Measurements from ENCODE around the gene MYORG. TPM values are rescaled to one million over a fixed set of nuclear protein-coding genes. Genes with fewer than 3 reads are reported as not detected.
A peak's percentile ranks its signal among the peaks of the same experiment; 100 is the strongest.
"Not testable (repeated sequence)": the region's sequence is repeated elsewhere in the genome, so short reads cannot be mapped to it uniquely, and the experiment has no call there.

MYORG gene
- total and polyA plus RNA-seq, 4 donors, result 1.6 to 9.6 (median 4.1) TPM

- no peak for ATAC-seq (ENCODE audit: low FRiP score)
- no peak overlapping the region for H3K27ac ChIP-seq (ENCODE audit: low read depth in 1 of 2, low read length in 2 of 2)
- H3K4me1 ChIP-seq (ENCODE audit: control insufficient read depth in 1 of 2, insufficient read depth in 2 of 2, low read length in 2 of 2), result peaks cover 2 to 4% of the 10 kb centered on the region in 2 donors
Measured at GRCh38 chr9:34347800-34348158, 28.9 kb downstream of the MYORG start.

GRCh38 chr9:34346873-34347799, 29.6 kb downstream of the MYORG start:
- intact Hi-C loops (cut with DNase I), result no loop called here
- H3K27me3 ChIP-seq (ENCODE audit: control insufficient read depth in 1 of 2, insufficient read depth in 2 of 2, low read length in 1 of 2), result no peaks in the 10 kb centered on the region
- no peaks in the 10 kb centered on the region for H3K9me3 ChIP-seq (ENCODE audit: control insufficient read depth, low read length)
- H3K27ac ChIP-seq (ENCODE audit: low read depth in 1 of 2, low read length in 2 of 2), result peak overlapping the region; percentile 46 to 73
- 40 to 53% methylated on average over 15 of the region's 15 CpGs for WGBS, 2 donors
- H3K36me3 ChIP-seq (ENCODE audit: control insufficient read depth in 1 of 2, insufficient read depth in 2 of 2, low read length in 1 of 2), result no peaks in the 10 kb centered on the region
- H3K4me3 ChIP-seq (ENCODE audit: low read length in 2 of 2), result no peak overlapping the region
- ATAC-seq (ENCODE audit: low FRiP score) (no peak), DNase-seq (no peak)
- peaks cover 2 to 4% of the 10 kb centered on the region in 2 donors for H3K4me1 ChIP-seq (ENCODE audit: control insufficient read depth in 1 of 2, insufficient read depth in 2 of 2, low read length in 2 of 2)

More at GRCh38 chr9:34347800-34348158, 28.9 kb downstream of the MYORG start:
- no peaks in the 10 kb centered on the region for H3K9me3 ChIP-seq (ENCODE audit: control insufficient read depth, low read length)
- DNase-seq, result no peak
- intact Hi-C loops (cut with DNase I), result no loop called here
- H3K27me3 ChIP-seq (ENCODE audit: control insufficient read depth in 1 of 2, insufficient read depth in 2 of 2, low read length in 1 of 2), result no peaks in the 10 kb centered on the region
- no peaks in the 10 kb centered on the region for H3K36me3 ChIP-seq (ENCODE audit: control insufficient read depth in 1 of 2, insufficient read depth in 2 of 2, low read length in 1 of 2)
- no peak overlapping the region for H3K4me3 ChIP-seq (ENCODE audit: low read length in 2 of 2)

- 6 to 12% methylated on average over 1 of the region's 1 CpG for WGBS, 2 donors
- Histone ChIP-seq H3K27ac (ENCODE audit: low read depth in 1 of 2, low read length in 2 of 2) (peak overlapping the region; percentile 46 to 89), H3K27me3 (ENCODE audit: control insufficient read depth in 1 of 2, insufficient read depth in 2 of 2, low read length in 1 of 2) (no peaks in the 10 kb centered on the region), H3K9me3 (ENCODE audit: control insufficient read depth, low read length) (no peaks in the 10 kb centered on the region), H3K4me1 (ENCODE audit: control insufficient read depth in 1 of 2, insufficient read depth in 2 of 2, low read length in 2 of 2) (peaks cover 2 to 4% of the 10 kb centered on the region in 2 donors), H3K4me3 (ENCODE audit: low read length in 2 of 2) (no peak overlapping the region), H3K36me3 (ENCODE audit: control insufficient read depth in 1 of 2, insufficient read depth in 2 of 2, low read length in 1 of 2) (peaks cover 0 to 1% of the 10 kb centered on the region in 2 donors)
- ATAC-seq (ENCODE audit: low FRiP score) (no peak), DNase-seq (no peak)
- intact Hi-C loops (cut with DNase I), result no loop called here
Measured at GRCh38 chr9:34343605-34344004, 33.1 kb downstream of the MYORG start.

GRCh38 chr9:34343090-34343489, 33.6 kb downstream of the MYORG start:
- intact Hi-C loops (cut with DNase I), result no loop called here
- Histone ChIP-seq H3K9me3 (ENCODE audit: control insufficient read depth, low read length) (no peaks in the 10 kb centered on the region), H3K36me3 (ENCODE audit: control insufficient read depth in 1 of 2, insufficient read depth in 2 of 2, low read length in 1 of 2) (peaks cover 0 to 1% of the 10 kb centered on the region in 2 donors), H3K4me1 (ENCODE audit: control insufficient read depth in 1 of 2, insufficient read depth in 2 of 2, low read length in 2 of 2) (peaks cover 2 to 4% of the 10 kb centered on the region in 2 donors), H3K27ac (ENCODE audit: low read depth in 1 of 2, low read length in 2 of 2) (peak overlapping the region; percentile 46 to 97), H3K27me3 (ENCODE audit: control insufficient read depth in 1 of 2, insufficient read depth in 2 of 2, low read length in 1 of 2) (no peaks in the 10 kb centered on the region), H3K4me3 (ENCODE audit: low read length in 2 of 2) (no peak overlapping the region)
- 8 to 10% methylated on average over 5 of the region's 5 CpGs for WGBS, 2 donors
- DNase-seq (peak; percentile 87 to 91), ATAC-seq (ENCODE audit: low FRiP score) (peak; percentile 88)

- H3K4me3 ChIP-seq (ENCODE audit: low read length in 2 of 2), result no peak overlapping the region
- H3K36me3 ChIP-seq (ENCODE audit: control insufficient read depth in 1 of 2, insufficient read depth in 2 of 2, low read length in 1 of 2), result peaks cover 0 to 1% of the 10 kb centered on the region in 2 donors
- intact Hi-C loops (cut with DNase I), result loop anchor here in 1 of 2 donors (1.0 kb wide), 1 partner anchor 11 kb away; no protein-coding TSS in a partner anchor
- H3K27ac ChIP-seq (ENCODE audit: low read depth in 1 of 2, low read length in 2 of 2), result peak overlapping the region; percentile 38 to 73
- peaks cover 2 to 4% of the 10 kb centered on the region in 2 donors for H3K4me1 ChIP-seq (ENCODE audit: control insufficient read depth in 1 of 2, insufficient read depth in 2 of 2, low read length in 2 of 2)
- H3K27me3 ChIP-seq (ENCODE audit: control insufficient read depth in 1 of 2, insufficient read depth in 2 of 2, low read length in 1 of 2), result no peaks in the 10 kb centered on the region
- DNase-seq, result no peak
- peak; percentile 17 for ATAC-seq (ENCODE audit: low FRiP score)
- 51 to 53% methylated on average over 7 of the region's 7 CpGs for WGBS, 2 donors
- no peaks in the 10 kb centered on the region for H3K9me3 ChIP-seq (ENCODE audit: control insufficient read depth, low read length)
Measured at GRCh38 chr9:34341659-34342295, 34.9 kb downstream of the MYORG start.

GRCh38 chr9:34338665-34339385, 37.9 kb downstream of the MYORG start:
- peaks cover 0 to 1% of the 10 kb centered on the region in 2 donors for H3K36me3 ChIP-seq (ENCODE audit: control insufficient read depth in 1 of 2, insufficient read depth in 2 of 2, low read length in 1 of 2)
- H3K4me1 ChIP-seq (ENCODE audit: control insufficient read depth in 1 of 2, insufficient read depth in 2 of 2, low read length in 2 of 2), result peaks cover 2% of the 10 kb centered on the region in 2 donors
- intact Hi-C loops (cut with DNase I), result loop anchor here (5.0 to 10.0 kb wide), 2 partner anchors 256 to 263 kb away; no protein-coding TSS in a partner anchor
- no peak overlapping the region for H3K4me3 ChIP-seq (ENCODE audit: low read length in 2 of 2)
- ATAC-seq (ENCODE audit: low FRiP score), result no peak
- 60 to 63% methylated on average over 2 of the region's 2 CpGs for WGBS, 2 donors
- H3K9me3 ChIP-seq (ENCODE audit: control insufficient read depth, low read length), result no peaks in the 10 kb centered on the region
- no peak for DNase-seq
- H3K27ac ChIP-seq (ENCODE audit: low read depth in 1 of 2, low read length in 2 of 2), result no peak overlapping the region
- H3K27me3 ChIP-seq (ENCODE audit: control insufficient read depth in 1 of 2, insufficient read depth in 2 of 2, low read length in 1 of 2), result no peaks in the 10 kb centered on the region

- not testable (repeated sequence) for DNase-seq; H3K27me3 ChIP-seq (ENCODE audit: control insufficient read depth in 1 of 2, insufficient read depth in 2 of 2, low read length in 1 of 2); H3K4me3 ChIP-seq (ENCODE audit: low read length in 2 of 2); H3K4me1 ChIP-seq (ENCODE audit: control insufficient read depth in 1 of 2, insufficient read depth in 2 of 2, low read length in 2 of 2); H3K9me3 ChIP-seq (ENCODE audit: control insufficient read depth, low read length); H3K36me3 ChIP-seq (ENCODE audit: control insufficient read depth in 1 of 2, insufficient read depth in 2 of 2, low read length in 1 of 2); H3K27ac ChIP-seq (ENCODE audit: low read depth in 1 of 2, low read length in 2 of 2); ATAC-seq (ENCODE audit: low FRiP score)
- intact Hi-C loops (cut with DNase I), result loop anchor here (5.0 to 10.0 kb wide), 2 partner anchors 257 to 264 kb away; no protein-coding TSS in a partner anchor
Measured at GRCh38 chr9:34338079-34338478, 38.6 kb downstream of the MYORG start.

GRCh38 chr9:34337403-34337802, 39.3 kb downstream of the MYORG start:
- ATAC-seq (ENCODE audit: low FRiP score) (no peak), DNase-seq (no peak)
- H3K27ac ChIP-seq (ENCODE audit: low read depth in 1 of 2, low read length in 2 of 2), result no peak overlapping the region
- H3K27me3 ChIP-seq (ENCODE audit: control insufficient read depth in 1 of 2, insufficient read depth in 2 of 2, low read length in 1 of 2), result no peaks in the 10 kb centered on the region
- peaks cover 0 to 1% of the 10 kb centered on the region in 2 donors for H3K36me3 ChIP-seq (ENCODE audit: control insufficient read depth in 1 of 2, insufficient read depth in 2 of 2, low read length in 1 of 2)
- H3K4me1 ChIP-seq (ENCODE audit: control insufficient read depth in 1 of 2, insufficient read depth in 2 of 2, low read length in 2 of 2), result no peaks in the 10 kb centered on the region
- no peaks in the 10 kb centered on the region for H3K9me3 ChIP-seq (ENCODE audit: control insufficient read depth, low read length)
- WGBS, 2 donors, result 94 to 95% methylated on average over 2 of the region's 2 CpGs
- intact Hi-C loops (cut with DNase I), result loop anchor here (5.0 to 10.0 kb wide), 2 partner anchors 257 to 265 kb away; no protein-coding TSS in a partner anchor
- no peak overlapping the region for H3K4me3 ChIP-seq (ENCODE audit: low read length in 2 of 2)

All from aorta (tissue), 5 donors.